Neural cell (in vitro differentiated cells): ENCODE results near the gene DROSHA.

ENCODE experiments used
- CTCF ChIP-seq: fragments of 450-650 bp; IDR thresholded peaks from 2 replicates; pipeline ENCODE4 v1.5.1; 2014; ENCODE audit warnings: antibody characterized with exemption, mild to moderate bottlenecking, moderate library complexity; ENCODE audit not compliant: poor library complexity, severe bottlenecking
- EP300 ChIP-seq: fragments of 450-650 bp; conservative IDR thresholded peaks from 2 replicates; pipeline ENCODE4 v1.6.1; 2014; ENCODE audit warnings: antibody characterized with exemption, mild to moderate bottlenecking, moderate library complexity; ENCODE audit not compliant: poor library complexity, severe bottlenecking

GRCh38 chr5:31485376-31486207 is 46.3 kb downstream of the DROSHA start:
- TF ChIP-seq CTCF (no peak), EP300 (no peak)
